ENCODE measurements around the gene HIRA. TPM values are rescaled to one million over a fixed set of nuclear protein-coding genes. Genes with fewer than 3 reads are reported as not detected.

HIRA gene
- total and polyA plus RNA-seq, 9 of the 15 experiments (the other 6 are each of a cell fraction or from before 2014, with no cell fraction given) = 0.96 to 132 (median 58.4) TPM

DNA sequence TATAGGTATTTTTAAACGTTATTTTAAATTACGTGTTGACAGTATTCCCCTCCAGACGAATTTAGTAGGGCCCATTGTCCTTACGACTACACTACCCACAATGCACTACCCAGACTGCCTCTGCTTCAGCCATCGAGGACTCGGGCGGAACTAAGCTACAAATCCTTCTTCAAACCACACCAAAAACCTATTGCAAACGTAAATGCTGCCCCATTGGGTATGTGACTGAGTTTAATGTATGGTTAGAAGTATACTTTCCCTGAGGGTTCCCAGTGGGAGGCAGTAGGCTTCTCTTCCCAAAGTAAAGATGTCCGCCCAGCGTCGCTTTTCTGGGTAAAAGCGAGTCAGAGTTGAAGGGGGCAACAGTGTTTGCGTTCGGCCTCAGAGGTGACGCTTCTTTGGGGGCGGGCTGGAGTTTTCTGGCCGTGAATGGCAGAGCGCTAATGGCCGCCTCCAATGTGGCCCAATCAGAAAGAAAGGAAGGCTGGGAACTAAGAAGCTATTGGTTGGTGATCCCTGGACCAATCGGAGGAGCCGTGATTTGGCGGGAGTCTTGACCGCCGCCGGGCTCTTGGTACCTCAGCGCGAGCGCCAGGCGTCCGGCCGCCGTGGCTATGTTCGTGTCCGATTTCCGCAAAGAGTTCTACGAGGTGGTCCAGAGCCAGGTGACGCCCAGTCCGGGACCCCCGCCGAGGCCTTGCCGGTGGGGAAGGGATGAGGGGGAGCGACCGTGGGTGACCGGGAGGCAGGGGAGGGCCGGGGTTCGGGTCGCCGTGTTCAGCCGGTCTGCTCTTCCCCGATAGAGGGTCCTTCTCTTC is 48.0 kb upstream of the HIRA start, which contains the start of gene CDC45 (continued):
- TF ChIP-seq, protein P1, sequence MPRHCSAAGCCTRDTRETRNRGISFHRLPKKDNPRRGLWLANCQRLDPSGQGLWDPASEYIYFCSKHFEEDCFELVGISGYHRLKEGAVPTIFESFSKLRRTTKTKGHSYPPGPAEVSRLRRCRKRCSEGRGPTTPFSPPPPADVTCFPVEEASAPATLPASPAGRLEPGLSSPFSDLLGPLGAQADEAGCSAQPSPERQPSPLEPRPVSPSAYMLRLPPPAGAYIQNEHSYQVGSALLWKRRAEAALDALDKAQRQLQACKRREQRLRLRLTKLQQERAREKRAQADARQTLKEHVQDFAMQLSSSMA (CRISPR knock-in tag; IDR thresholded peaks at IDR 0.05) = no peak
- TF ChIP-seq ZNF347 (CRISPR knock-in tag; IDR thresholded peaks at IDR 0.05; ENCODE audit: low read depth) (no peak), ZNF695 (CRISPR knock-in tag; IDR thresholded peaks at IDR 0.05) (peak; percentile 91), CAMTA2 (CRISPR knock-in tag; conservative IDR thresholded peaks at IDR 0.05) (peak; percentile 92; the same call in 1 of the 2 replicates), SMARCC2 (IDR thresholded peaks at IDR 0.05; ENCODE audit: low read depth) (no peak), WHSC1 (IDR thresholded peaks at IDR 0.05; ENCODE audit: low read length) (peak; percentile 97), ZNF212 (CRISPR knock-in tag; IDR thresholded peaks at IDR 0.05) (peak; percentile 89; the same call in 1 of the 2 replicates), ADNP (tag; IDR thresholded peaks at IDR 0.05) (no peak), CC2D1A (IDR thresholded peaks at IDR 0.05) (no peak), TRIM24 (IDR thresholded peaks at IDR 0.05) (no peak), ZNF57 (CRISPR knock-in tag; IDR thresholded peaks at IDR 0.05) (peak; percentile 88; the same call in 1 of the 2 replicates)
- TF ChIP-seq, protein P2, sequence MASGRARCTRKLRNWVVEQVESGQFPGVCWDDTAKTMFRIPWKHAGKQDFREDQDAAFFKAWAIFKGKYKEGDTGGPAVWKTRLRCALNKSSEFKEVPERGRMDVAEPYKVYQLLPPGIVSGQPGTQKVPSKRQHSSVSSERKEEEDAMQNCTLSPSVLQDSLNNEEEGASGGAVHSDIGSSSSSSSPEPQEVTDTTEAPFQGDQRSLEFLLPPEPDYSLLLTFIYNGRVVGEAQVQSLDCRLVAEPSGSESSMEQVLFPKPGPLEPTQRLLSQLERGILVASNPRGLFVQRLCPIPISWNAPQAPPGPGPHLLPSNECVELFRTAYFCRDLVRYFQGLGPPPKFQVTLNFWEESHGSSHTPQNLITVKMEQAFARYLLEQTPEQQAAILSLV (tag; IDR thresholded peaks at IDR 0.05) = peak; percentile 87
- TF ChIP-seq, protein P3, sequence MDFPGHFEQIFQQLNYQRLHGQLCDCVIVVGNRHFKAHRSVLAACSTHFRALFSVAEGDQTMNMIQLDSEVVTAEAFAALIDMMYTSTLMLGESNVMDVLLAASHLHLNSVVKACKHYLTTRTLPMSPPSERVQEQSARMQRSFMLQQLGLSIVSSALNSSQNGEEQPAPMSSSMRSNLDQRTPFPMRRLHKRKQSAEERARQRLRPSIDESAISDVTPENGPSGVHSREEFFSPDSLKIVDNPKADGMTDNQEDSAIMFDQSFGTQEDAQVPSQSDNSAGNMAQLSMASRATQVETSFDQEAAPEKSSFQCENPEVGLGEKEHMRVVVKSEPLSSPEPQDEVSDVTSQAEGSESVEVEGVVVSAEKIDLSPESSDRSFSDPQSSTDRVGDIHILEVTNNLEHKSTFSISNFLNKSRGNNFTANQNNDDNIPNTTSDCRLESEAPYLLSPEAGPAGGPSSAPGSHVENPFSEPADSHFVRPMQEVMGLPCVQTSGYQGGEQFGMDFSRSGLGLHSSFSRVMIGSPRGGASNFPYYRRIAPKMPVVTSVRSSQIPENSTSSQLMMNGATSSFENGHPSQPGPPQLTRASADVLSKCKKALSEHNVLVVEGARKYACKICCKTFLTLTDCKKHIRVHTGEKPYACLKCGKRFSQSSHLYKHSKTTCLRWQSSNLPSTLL (IDR thresholded peaks at IDR 0.05) = no peak
- TF ChIP-seq, protein P4, sequence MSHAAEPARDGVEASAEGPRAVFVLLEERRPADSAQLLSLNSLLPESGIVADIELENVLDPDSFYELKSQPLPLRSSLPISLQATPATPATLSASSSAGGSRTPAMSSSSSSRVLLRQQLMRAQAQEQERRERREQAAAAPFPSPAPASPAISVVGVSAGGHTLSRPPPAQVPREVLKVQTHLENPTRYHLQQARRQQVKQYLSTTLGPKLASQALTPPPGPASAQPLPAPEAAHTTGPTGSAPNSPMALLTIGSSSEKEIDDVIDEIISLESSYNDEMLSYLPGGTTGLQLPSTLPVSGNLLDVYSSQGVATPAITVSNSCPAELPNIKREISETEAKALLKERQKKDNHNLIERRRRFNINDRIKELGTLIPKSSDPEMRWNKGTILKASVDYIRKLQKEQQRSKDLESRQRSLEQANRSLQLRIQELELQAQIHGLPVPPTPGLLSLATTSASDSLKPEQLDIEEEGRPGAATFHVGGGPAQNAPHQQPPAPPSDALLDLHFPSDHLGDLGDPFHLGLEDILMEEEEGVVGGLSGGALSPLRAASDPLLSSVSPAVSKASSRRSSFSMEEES (CRISPR knock-in tag; IDR thresholded peaks at IDR 0.05) = no peak
